HEK293 (cell line): ENCODE measurements around the gene KCNJ6.

ENCODE experiments used
- CTCF ChIA-PET: fragments of 350-600 bp; formaldehyde crosslinking; extraction: SDS; loops from one replicate; lab custom pipeline; 2021; ENCODE audit warnings: antibody characterized with exemption; lab: Yijun Ruan, JAX
- POLR2A ChIA-PET: fragments of 300-600 bp; formaldehyde crosslinking; extraction: SDS; loops from one replicate; lab custom pipeline; 2020; ENCODE audit warnings: antibody characterized with exemption, inconsistent platforms; lab: Yijun Ruan, JAX
- H3K27ac ChIP-seq: fragments of 200-500 bp; sonication (Bioruptor generic); 2 replicates; pipeline ENCODE4 v1.5.1; 2014; ENCODE audit warnings: low read depth, low read length, control low read depth, inconsistent platforms; ENCODE audit errors: extremely low read depth
- H3K36me3 ChIP-seq, 2 experiments: fragments of 200-500 bp in 1 of 2; sonication (Bioruptor generic) in 1 of 2; 1 replicate in 1 of 2; 2 replicates in 1 of 2; pipeline ENCODE4 v1.5.1; 2014 to 2017; ENCODE audit warnings: inconsistent platforms in 2 of 2, low read length in 2 of 2; ENCODE audit not compliant: control insufficient read depth in 2 of 2, insufficient read depth in 1 of 2
- H3K4me1 ChIP-seq: fragments of 200-500 bp; sonication (Bioruptor generic); 2 replicates; pipeline ENCODE4 v1.5.1; 2014; ENCODE audit warnings: mild to moderate bottlenecking, low read length, inconsistent platforms; ENCODE audit not compliant: control insufficient read depth, insufficient read depth
- H3K4me3 ChIP-seq: 2 replicates; pipeline ENCODE4 v1.5.1; 2011; ENCODE audit warnings: low read depth, mild to moderate bottlenecking, control low read depth, low read length, moderate library complexity
- H3K9me3 ChIP-seq: fragments of 200-500 bp; sonication (Bioruptor generic); 2 replicates; pipeline ENCODE4 v1.5.1; 2014; ENCODE audit warnings: low read depth, low read length, inconsistent platforms; ENCODE audit not compliant: control insufficient read depth, insufficient read depth
- FEZF1 ChIP-seq: fragments of 450-650 bp; formaldehyde crosslinking; IDR thresholded peaks from 2 replicates; pipeline ENCODE4 v1.5.1; 2016; ENCODE audit warnings: missing biosample characterization, missing genetic modification characterization
- KLF9 ChIP-seq: fragments of 450-650 bp; formaldehyde crosslinking; IDR thresholded peaks from 2 replicates; pipeline ENCODE4 v1.5.1; 2016; ENCODE audit warnings: missing biosample characterization, missing genetic modification characterization, low read depth
- PRDM1 ChIP-seq: fragments of 450-650 bp; formaldehyde crosslinking; IDR thresholded peaks from 2 replicates; pipeline ENCODE4; 2016; ENCODE audit warnings: missing biosample characterization, missing genetic modification characterization
- YY2 ChIP-seq: fragments of 450-650 bp; formaldehyde crosslinking; IDR thresholded peaks from 2 replicates; pipeline ENCODE4 v1.5.1; 2016; ENCODE audit warnings: missing biosample characterization, missing genetic modification characterization
- ZFP3 ChIP-seq: fragments of 450-650 bp; formaldehyde crosslinking; IDR thresholded peaks from 2 replicates; pipeline ENCODE4 v1.5.1; 2016; ENCODE audit warnings: low read depth, missing biosample characterization, missing genetic modification characterization
- ZNF132 ChIP-seq: fragments of 450-650 bp; formaldehyde crosslinking; IDR thresholded peaks from 2 replicates; pipeline ENCODE4 v1.5.1; 2017; ENCODE audit warnings: missing biosample characterization, missing genetic modification characterization, borderline replicate concordance
- ZNF19 ChIP-seq: fragments of 450-650 bp; formaldehyde crosslinking; IDR thresholded peaks from 2 replicates; pipeline ENCODE4; 2016; ENCODE audit warnings: missing biosample characterization, missing genetic modification characterization, low read depth
- ZNF248 ChIP-seq: fragments of 450-650 bp; formaldehyde crosslinking; IDR thresholded peaks from 2 replicates; pipeline ENCODE4 v1.5.1; 2017; ENCODE audit warnings: missing biosample characterization, missing genetic modification characterization
- ZNF26 ChIP-seq: fragments of 450-650 bp; formaldehyde crosslinking; IDR thresholded peaks from 2 replicates; pipeline ENCODE4 v1.5.1; 2016; ENCODE audit warnings: missing biosample characterization, missing genetic modification characterization
- ZNF302 ChIP-seq: fragments of 450-650 bp; formaldehyde crosslinking; IDR thresholded peaks from 2 replicates; pipeline ENCODE4 v1.5.1; 2016; ENCODE audit warnings: missing biosample characterization, missing genetic modification characterization, low read depth
- ZNF311 ChIP-seq: fragments of 450-650 bp; formaldehyde crosslinking; IDR thresholded peaks from 2 replicates; pipeline ENCODE4 v1.5.1; 2017; ENCODE audit warnings: missing biosample characterization, missing genetic modification characterization, borderline replicate concordance
- ZNF549 ChIP-seq: fragments of 450-650 bp; IDR thresholded peaks from 2 replicates; pipeline ENCODE4 v1.5.1; 2018; ENCODE audit warnings: missing biosample characterization, missing genetic modification characterization, mild to moderate bottlenecking, inconsistent platforms, moderate library complexity
- ZNF561 ChIP-seq: fragments of 450-650 bp; IDR thresholded peaks from 2 replicates; pipeline ENCODE4 v1.5.1; 2018; ENCODE audit warnings: missing biosample characterization, missing genetic modification characterization, borderline replicate concordance
- ZNF571 ChIP-seq: fragments of 450-650 bp; formaldehyde crosslinking; IDR thresholded peaks from 2 replicates; pipeline ENCODE4 v1.5.0; 2017; ENCODE audit warnings: missing biosample characterization, missing genetic modification characterization
- ZNF626 ChIP-seq: fragments of 450-650 bp; sonication (Bioruptor Pico); formaldehyde crosslinking; IDR thresholded peaks from 2 replicates; pipeline ENCODE4 v1.5.1; 2018; ENCODE audit warnings: missing biosample characterization, missing genetic modification characterization, inconsistent platforms
- ZNF677 ChIP-seq: fragments of 450-650 bp; IDR thresholded peaks from 2 replicates; pipeline ENCODE4 v1.5.0; 2018; ENCODE audit warnings: missing biosample characterization, mild to moderate bottlenecking, missing genetic modification characterization, moderate library complexity
- ZNF707 ChIP-seq: fragments of 450-650 bp; formaldehyde crosslinking; IDR thresholded peaks from 2 replicates; pipeline ENCODE4 v1.5.1; 2016; ENCODE audit warnings: missing biosample characterization, missing genetic modification characterization
- ZSCAN16 ChIP-seq: fragments of 450-650 bp; formaldehyde crosslinking; IDR thresholded peaks from 2 replicates; pipeline ENCODE4 v1.5.1; 2016; ENCODE audit warnings: missing biosample characterization, missing genetic modification characterization
- ZXDB ChIP-seq: fragments of 450-650 bp; formaldehyde crosslinking; IDR thresholded peaks from 2 replicates; pipeline ENCODE4 v1.5.1; 2016; ENCODE audit warnings: missing biosample characterization, missing genetic modification characterization
- TF ChIP-seq, protein P1 (sequence below): fragments of 450-650 bp; formaldehyde crosslinking; IDR thresholded peaks from 2 replicates; pipeline ENCODE4 v1.5.1; 2017; ENCODE audit warnings: missing biosample characterization, mild to moderate bottlenecking, missing genetic modification characterization, moderate library complexity
- TF ChIP-seq, protein P2 (sequence below): fragments of 450-650 bp; formaldehyde crosslinking; IDR thresholded peaks from 2 replicates; pipeline ENCODE4 v1.5.1; 2016; ENCODE audit warnings: missing biosample characterization, missing genetic modification characterization

Gene KCNJ6

GRCh38 chr21:37560385-37560784 lies 355.9 kb downstream of the KCNJ6 start:
- H3K4me1 ChIP-seq = no peaks in the 10 kb centered on the region; the same call in 1 of the 2 replicates

GRCh38 chr21:37558676-37559211 lies 357.5 kb downstream of the KCNJ6 start:
- ChIA-PET POLR2A (no interaction called here), CTCF (no interaction called here)
- no peak overlapping the region for H3K4me3 ChIP-seq
- H3K4me1 ChIP-seq = no peaks in the 10 kb centered on the region
- H3K27ac ChIP-seq = no peak overlapping the region
- H3K9me3 ChIP-seq = no peaks in the 10 kb centered on the region
- no peak for TF ChIP-seq ZNF707
- TF ChIP-seq ZSCAN16 = no peak
- H3K36me3 ChIP-seq = no peaks in the 10 kb centered on the region

More at GRCh38 chr21:37560385-37560784, 355.9 kb downstream of the KCNJ6 start:
- Histone ChIP-seq H3K4me3 (no peak overlapping the region), H3K27ac (no peak overlapping the region), H3K9me3 (no peaks in the 10 kb centered on the region), H3K36me3 (no peaks in the 10 kb centered on the region)
- ChIA-PET POLR2A (no interaction called here), CTCF (interaction anchor here (0.7 kb wide), 1 partner anchor 1627 kb away, joined by 3 read pairs; no protein-coding TSS in a partner anchor)
- TF ChIP-seq ZNF19 (tag by site-specific recombination) (no peak), ZNF626 (tag by site-specific recombination) (no peak), ZFP3 (tag by site-specific recombination) (no peak), ZNF677 (no peak), ZNF561 (tag by site-specific recombination) (no peak), ZNF311 (tag by site-specific recombination) (no peak), YY2 (tag by site-specific recombination) (no peak), ZNF549 (tag by site-specific recombination) (no peak), FEZF1 (tag by site-specific recombination) (no peak), KLF9 (tag by site-specific recombination) (no peak), ZNF26 (no peak), ZNF132 (no peak), ZNF248 (tag by site-specific recombination) (no peak), ZNF571 (tag by site-specific recombination) (no peak), ZNF302 (tag by site-specific recombination) (no peak), PRDM1 (no peak), ZXDB (no peak)
- TF ChIP-seq, protein P1, sequence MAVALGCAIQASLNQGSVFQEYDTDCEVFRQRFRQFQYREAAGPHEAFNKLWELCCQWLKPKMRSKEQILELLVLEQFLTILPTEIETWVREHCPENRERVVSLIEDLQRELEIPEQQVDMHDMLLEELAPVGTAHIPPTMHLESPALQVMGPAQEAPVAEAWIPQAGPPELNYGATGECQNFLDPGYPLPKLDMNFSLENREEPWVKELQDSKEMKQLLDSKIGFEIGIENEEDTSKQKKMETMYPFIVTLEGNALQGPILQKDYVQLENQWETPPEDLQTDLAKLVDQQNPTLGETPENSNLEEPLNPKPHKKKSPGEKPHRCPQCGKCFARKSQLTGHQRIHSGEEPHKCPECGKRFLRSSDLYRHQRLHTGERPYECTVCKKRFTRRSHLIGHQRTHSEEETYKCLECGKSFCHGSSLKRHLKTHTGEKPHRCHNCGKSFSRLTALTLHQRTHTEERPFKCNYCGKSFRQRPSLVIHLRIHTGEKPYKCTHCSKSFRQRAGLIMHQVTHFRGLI (tag by site-specific recombination) = no peak
- TF ChIP-seq, protein P2, sequence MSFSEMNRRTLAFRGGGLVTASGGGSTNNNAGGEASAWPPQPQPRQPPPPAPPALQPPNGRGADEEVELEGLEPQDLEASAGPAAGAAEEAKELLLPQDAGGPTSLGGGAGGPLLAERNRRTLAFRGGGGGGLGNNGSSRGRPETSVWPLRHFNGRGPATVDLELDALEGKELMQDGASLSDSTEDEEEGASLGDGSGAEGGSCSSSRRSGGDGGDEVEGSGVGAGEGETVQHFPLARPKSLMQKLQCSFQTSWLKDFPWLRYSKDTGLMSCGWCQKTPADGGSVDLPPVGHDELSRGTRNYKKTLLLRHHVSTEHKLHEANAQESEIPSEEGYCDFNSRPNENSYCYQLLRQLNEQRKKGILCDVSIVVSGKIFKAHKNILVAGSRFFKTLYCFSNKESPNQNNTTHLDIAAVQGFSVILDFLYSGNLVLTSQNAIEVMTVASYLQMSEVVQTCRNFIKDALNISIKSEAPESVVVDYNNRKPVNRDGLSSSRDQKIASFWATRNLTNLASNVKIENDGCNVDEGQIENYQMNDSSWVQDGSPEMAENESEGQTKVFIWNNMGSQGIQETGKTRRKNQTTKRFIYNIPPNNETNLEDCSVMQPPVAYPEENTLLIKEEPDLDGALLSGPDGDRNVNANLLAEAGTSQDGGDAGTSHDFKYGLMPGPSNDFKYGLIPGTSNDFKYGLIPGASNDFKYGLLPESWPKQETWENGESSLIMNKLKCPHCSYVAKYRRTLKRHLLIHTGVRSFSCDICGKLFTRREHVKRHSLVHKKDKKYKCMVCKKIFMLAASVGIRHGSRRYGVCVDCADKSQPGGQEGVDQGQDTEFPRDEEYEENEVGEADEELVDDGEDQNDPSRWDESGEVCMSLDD = no peak
